ENCODE measurements around the gene AKNA.

- TF ChIP-seq CTCF (IDR thresholded peaks at IDR 0.05; ENCODE audit: insufficient read depth, low read depth, low read length) (no peak), EZH2 (IDR thresholded peaks at IDR 0.05; ENCODE audit: insufficient read depth, low read length) (no peak)
Measured at GRCh38 chr9:114324492-114324891, 63.3 kb downstream of the AKNA start.
